MM.1S (cell line): ENCODE data around the gene MVB12A.
A peak's percentile ranks its signal among the peaks of the same experiment; 100 is the strongest.

ENCODE experiments used
- DNase-seq: peaks from one replicate; pipeline ENCODE4 v3.0.0-alpha.2; 2015
- H2AFZ ChIP-seq: fragments of 300-600 bp; sonication (generic); 2 replicates; pipeline ENCODE4 v1.6.0; 2016; ENCODE audit warnings: antibody characterized with exemption, low read length
- H3F3A ChIP-seq: fragments of 300-600 bp; sonication (generic); 2 replicates; pipeline ENCODE4 v1.6.1; 2016; ENCODE audit warnings: mild to moderate bottlenecking, antibody characterized with exemption, low read length, moderate library complexity, mixed read lengths; ENCODE audit not compliant: insufficient read depth
- H3K27ac ChIP-seq: fragments of 300-600 bp; sonication (generic); 2 replicates; pipeline ENCODE4 v1.5.1; 2016; ENCODE audit warnings: mild to moderate bottlenecking, low read length
- H3K27me3 ChIP-seq: fragments of 300-600 bp; sonication (generic); replicated peaks from 2 replicates; pipeline ENCODE4 v1.6.0; 2016; ENCODE audit warnings: low read length; ENCODE audit not compliant: insufficient read depth
- H3K36me3 ChIP-seq: fragments of 300-600 bp; sonication (generic); replicated peaks from 2 replicates; pipeline ENCODE4 v1.6.1; 2016; ENCODE audit warnings: mild to moderate bottlenecking, low read length, mixed read lengths; ENCODE audit not compliant: insufficient read depth
- H3K4me1 ChIP-seq: fragments of 300-600 bp; sonication (generic); 2 replicates; pipeline ENCODE4 v1.6.1; 2016; ENCODE audit warnings: low read length, mixed read lengths
- H3K4me2 ChIP-seq: fragments of 300-600 bp; sonication (generic); 2 replicates; pipeline ENCODE4 v1.6.0; 2016; ENCODE audit warnings: low read depth, low read length
- H3K4me3 ChIP-seq: fragments of 300-600 bp; sonication (generic); 2 replicates; pipeline ENCODE4 v1.5.1; 2016; ENCODE audit warnings: low read length, mixed read lengths
- H3K79me2 ChIP-seq: fragments of 300-600 bp; sonication (generic); 2 replicates; pipeline ENCODE4 v1.6.1; 2016; ENCODE audit warnings: mixed run types, low read length, mixed read lengths
- H3K9ac ChIP-seq: fragments of 300-600 bp; sonication (generic); 2 replicates; pipeline ENCODE4 v1.6.1; 2016; ENCODE audit warnings: low read length, mixed read lengths
- H3K9me2 ChIP-seq: fragments of 300-600 bp; sonication (generic); replicated peaks from 2 replicates; pipeline ENCODE4 v1.6.1; 2016; ENCODE audit warnings: mild to moderate bottlenecking, low read length, mixed read lengths; ENCODE audit not compliant: insufficient read depth
- H3K9me3 ChIP-seq: fragments of 300-600 bp; sonication (generic); replicated peaks from 2 replicates; pipeline ENCODE4 v1.6.1; 2016; ENCODE audit warnings: mild to moderate bottlenecking, low read length, mixed read lengths; ENCODE audit not compliant: insufficient read depth
- H4K20me1 ChIP-seq: fragments of 300-600 bp; sonication (generic); 2 replicates; pipeline ENCODE4 v1.6.1; 2016; ENCODE audit warnings: mild to moderate bottlenecking, low read length, moderate library complexity, mixed read lengths; ENCODE audit not compliant: insufficient read depth
- CTCF ChIP-seq: fragments of 300-600 bp; sonication (generic); IDR thresholded peaks from 2 replicates; pipeline ENCODE4 v1.5.1; 2016; ENCODE audit warnings: antibody characterized with exemption, low read length, mixed read lengths
- EZH2 ChIP-seq: fragments of 300-600 bp; sonication (generic); optimal IDR thresholded peaks from 2 replicates; pipeline ENCODE3; 2017; ENCODE audit warnings: low read depth, mild to moderate bottlenecking, antibody characterized with exemption, low read length, mixed read lengths
- EZH2phosphoT487 ChIP-seq: fragments of 300-600 bp; sonication (generic); IDR thresholded peaks from 2 replicates; pipeline ENCODE4 v1.6.1; 2018; ENCODE audit warnings: antibody characterized with exemption, low read length

MVB12A gene

GRCh38 chr19:17420475-17420924, 653 bp downstream of the MVB12A start:
- Histone ChIP-seq H3F3A (peaks cover 14% of the 10 kb centered on the region), H3K9me2 (no peaks in the 10 kb centered on the region), H3K79me2 (no peaks in the 10 kb centered on the region), H3K4me1 (peaks cover 3% of the 10 kb centered on the region; the same call in 1 of the 2 replicates), H3K4me2 (peak overlapping the region; percentile 93), H2AFZ (peak overlapping the region; percentile 99), H4K20me1 (no peaks in the 10 kb centered on the region), H3K9me3 (no peaks in the 10 kb centered on the region), H3K4me3 (peak overlapping the region; percentile 77), H3K27me3 (no peaks in the 10 kb centered on the region), H3K9ac (peak overlapping the region; percentile 36; the same call in 1 of the 2 replicates), H3K36me3 (no peaks in the 10 kb centered on the region), H3K27ac (peak overlapping the region; percentile 1; the same call in 1 of the 2 replicates)
- peak; percentile 14; the same call in 1 of the 2 replicates for TF ChIP-seq CTCF
- TF ChIP-seq EZH2phosphoT487 = no peak
- peak; percentile 36 for DNase-seq

DNA sequence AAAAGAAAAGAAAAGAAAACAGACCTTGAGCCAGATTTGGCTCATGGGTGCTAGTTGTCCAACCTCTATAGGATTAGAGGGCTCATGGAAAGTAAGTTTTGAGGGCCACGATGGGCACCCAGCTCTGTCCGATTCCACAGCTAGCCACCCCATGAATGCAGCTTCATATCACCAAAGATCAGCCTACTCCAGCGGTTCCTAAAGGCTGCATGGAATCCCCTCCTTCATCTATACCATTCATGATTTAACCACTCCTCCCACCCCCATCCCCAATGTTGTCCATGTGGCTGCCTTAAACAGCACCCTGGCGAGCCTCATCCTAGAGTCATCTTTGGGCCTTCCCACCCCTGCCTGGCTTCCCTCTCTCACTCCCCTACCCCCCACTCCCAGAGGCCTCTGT, 2.1 kb downstream of the MVB12A start:
- Histone ChIP-seq H3K36me3 (no peaks in the 10 kb centered on the region), H3K9me2 (no peaks in the 10 kb centered on the region), H3K9me3 (no peaks in the 10 kb centered on the region), H3K27ac (no peak overlapping the region), H2AFZ (no peak overlapping the region), H3K4me2 (no peak overlapping the region), H3K9ac (no peak overlapping the region), H3K4me1 (peaks cover 3% of the 10 kb centered on the region; the same call in 1 of the 2 replicates), H3K27me3 (no peaks in the 10 kb centered on the region), H3K4me3 (no peak overlapping the region), H3F3A (peaks cover 14% of the 10 kb centered on the region), H4K20me1 (no peaks in the 10 kb centered on the region), H3K79me2 (no peaks in the 10 kb centered on the region)
- TF ChIP-seq CTCF (no peak), EZH2 (no peak), EZH2phosphoT487 (no peak)
- DNase-seq = no peak

- peaks cover 3% of the 10 kb centered on the region; the same call in 1 of the 2 replicates for H3K4me1 ChIP-seq
- peaks cover 12% of the 10 kb centered on the region for H3F3A ChIP-seq
- TF ChIP-seq EZH2phosphoT487 (no peak), EZH2 (no peak), CTCF (no peak)
- H3K36me3 ChIP-seq = no peaks in the 10 kb centered on the region
- no peak overlapping the region for H2AFZ ChIP-seq
- no peaks in the 10 kb centered on the region for H3K9me3 ChIP-seq
- DNase-seq = no peak
- no peaks in the 10 kb centered on the region for H3K27me3 ChIP-seq
- no peak overlapping the region for H3K4me3 ChIP-seq
- H3K79me2 ChIP-seq = no peaks in the 10 kb centered on the region
- no peak overlapping the region for H3K27ac ChIP-seq
- H3K9me2 ChIP-seq = no peaks in the 10 kb centered on the region
- H3K9ac ChIP-seq = no peak overlapping the region
- no peak overlapping the region for H3K4me2 ChIP-seq
- H4K20me1 ChIP-seq = no peaks in the 10 kb centered on the region
Observed at GRCh38 chr19:17423429-17424208, 3.8 kb downstream of the MVB12A start.
